Epithelial cell of alveolus of lung (primary cell): ENCODE measurements around the gene TAGLN2. TPM values are rescaled to one million over a fixed set of nuclear protein-coding genes. Genes with fewer than 3 reads are reported as not detected.

ENCODE experiments used
- total RNA-seq: library from RNA; depleted of rRNA; stranded (reverse); fragments of >200 nt; gene quantifications from 2 replicates; pipeline ENCODE4 v1.2.1, GENCODE V29; 2015

Gene TAGLN2
- total RNA-seq = 650 and 791 TPM in 2 replicates

DNA sequence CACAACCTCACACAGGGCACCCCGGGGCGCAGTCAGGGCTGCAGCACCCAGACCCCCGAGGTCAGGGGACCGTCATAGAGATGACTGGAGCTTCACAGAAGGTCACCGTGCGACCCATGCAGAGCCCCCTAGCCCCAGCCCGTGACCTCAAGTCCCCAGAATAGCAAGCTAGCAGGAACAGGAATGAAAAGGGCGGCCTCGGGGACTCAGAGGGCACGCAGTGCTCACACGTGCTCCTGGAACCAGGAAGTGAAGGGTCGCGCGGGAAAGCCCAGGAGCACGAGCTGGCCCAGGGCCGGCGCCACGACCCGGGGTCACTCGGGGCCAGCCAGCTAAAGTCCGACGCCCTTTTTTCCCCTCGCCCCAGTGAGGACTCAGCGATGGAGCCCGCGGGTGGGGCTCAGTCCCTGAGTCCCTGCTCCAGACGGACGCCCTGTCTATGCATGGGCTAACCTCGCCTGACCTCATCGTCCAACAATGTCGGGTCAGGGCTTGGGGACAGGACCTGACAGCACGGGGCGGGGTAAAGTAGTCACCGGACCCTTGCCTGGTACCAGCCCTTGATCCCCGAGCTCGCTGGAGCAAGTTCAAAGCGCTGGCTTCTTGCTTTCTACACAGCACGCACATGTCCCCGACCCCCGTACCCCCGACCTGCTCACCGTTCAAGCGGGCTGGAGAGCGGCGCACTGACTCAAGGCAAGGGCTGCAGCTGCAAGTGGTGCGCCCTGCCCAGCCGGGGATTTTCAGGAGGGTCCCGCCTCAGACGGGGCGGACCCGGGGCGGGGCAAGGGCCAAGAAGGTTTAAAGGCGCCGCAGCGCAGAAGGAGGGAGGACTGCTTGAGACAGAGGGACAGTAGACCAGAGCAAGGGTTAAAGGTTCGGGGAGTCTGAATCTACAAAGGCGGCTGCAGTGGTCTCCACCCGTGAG is at the start of gene TAGLN2:
TAGLN2 (minus strand) TSS at position 717 of the 928 bp plus-strand sequence. CDS start 4,998 bp downstream, outside the sequence.

GRCh38 chr1:159953536-159954515 is 28.5 kb upstream of the TAGLN2 start, which contains the start of gene SLAMF9:
TSS of gene SLAMF9 (minus strand) at chr1:159954237. CDS start at chr1:159954137, 100 bp downstream.

DNA sequence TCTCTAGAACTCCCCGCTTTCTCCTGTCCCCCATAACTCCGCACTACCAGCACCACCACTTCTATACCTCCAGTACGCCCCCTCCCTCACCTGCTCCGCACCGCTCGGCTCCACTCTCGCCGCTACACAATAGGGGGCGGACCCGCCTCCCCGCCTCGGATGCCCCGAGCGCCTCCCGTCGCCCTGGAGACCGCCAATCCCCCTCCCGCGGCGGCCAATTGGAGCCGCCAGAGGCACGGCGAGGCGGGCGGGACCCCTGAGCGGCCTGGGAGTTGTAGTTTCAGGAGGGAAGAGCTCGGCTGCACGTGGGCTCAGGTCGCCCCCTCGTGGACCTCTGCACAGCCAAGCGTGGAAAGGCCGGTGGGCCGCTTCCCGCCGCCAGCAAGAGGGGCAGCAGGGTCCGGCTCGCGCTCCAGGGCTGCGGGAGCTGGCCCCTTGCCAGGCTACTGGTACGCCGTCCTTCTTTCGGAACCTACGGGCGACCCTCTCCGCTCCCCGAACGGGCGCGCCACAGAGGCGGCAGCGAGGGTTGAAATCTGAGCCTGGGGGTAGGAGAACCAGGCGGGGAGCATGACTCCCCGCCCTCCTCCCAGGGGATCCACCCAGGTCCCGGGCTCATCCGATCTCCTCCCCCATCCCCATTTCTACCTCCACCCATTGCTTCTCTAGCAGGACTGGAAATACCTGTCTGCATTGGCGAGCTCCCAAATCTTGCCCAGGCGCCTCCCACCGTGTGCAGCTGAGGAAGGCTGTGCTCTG is 20.4 kb upstream of the TAGLN2 start, which contains the start of gene IGSF9:
IGSF9 (minus strand) TSS at position 131 of the 759 bp plus-strand sequence. CDS start 2,159 bp downstream, outside the sequence.

GRCh38 chr1:159900086-159900680 is 25.1 kb downstream of the TAGLN2 start, which contains the start of gene CFAP45:
TSS of gene CFAP45 (minus strand) at chr1:159900165. CDS start at chr1:159900098, 67 bp downstream.

Other genes with a start within 250 kb of the TAGLN2 start
- gene CRP, start 210.9 kb downstream of the TAGLN2 start, total RNA-seq = not detected in 2 replicates
- 27.5 and 29.5 TPM in 2 replicates for gene DUSP23, start 144.5 kb downstream of the TAGLN2 start, total RNA-seq
- gene FCRL6, start 123.1 kb downstream of the TAGLN2 start, total RNA-seq = not detected in 2 replicates
- gene SLAMF8, start 98.6 kb downstream of the TAGLN2 start, total RNA-seq = 1.2 TPM in 1 of 2 replicates, not detected in the other
- gene VSIG8, start 62.9 kb downstream of the TAGLN2 start, total RNA-seq = not detected in 2 replicates
- 0.48 and 0.65 TPM in 2 replicates for gene CFAP45, start 25.3 kb downstream of the TAGLN2 start, total RNA-seq
- gene IGSF9, start 20.1 kb upstream of the TAGLN2 start, total RNA-seq = 0.13 and 0.16 TPM in 2 replicates
- 0.91 TPM in 1 of 2 replicates, not detected in the other for gene SLAMF9, start 28.7 kb upstream of the TAGLN2 start, total RNA-seq
- 3.7 and 6.0 TPM in 2 replicates for gene PIGM, start 106.5 kb upstream of the TAGLN2 start, total RNA-seq
- not detected in 2 replicates for gene KCNJ10, start 144.7 kb upstream of the TAGLN2 start, total RNA-seq
- gene KCNJ9, start 156.0 kb upstream of the TAGLN2 start, total RNA-seq = not detected in 2 replicates
- 12.7 and 22.9 TPM in 2 replicates for gene IGSF8, start 173.1 kb upstream of the TAGLN2 start, total RNA-seq
- 0.24 and 1.0 TPM in 2 replicates for gene ATP1A2, start 190.3 kb upstream of the TAGLN2 start, total RNA-seq
- not detected in 2 replicates for gene ATP1A4, start 226.1 kb upstream of the TAGLN2 start, total RNA-seq